Type B pancreatic cell (in vitro differentiated cells): ENCODE measurements around the gene TNRC6B. TPM values are rescaled to one million over a fixed set of nuclear protein-coding genes. Genes with fewer than 3 reads are reported as not detected.
A peak's percentile ranks its signal among the peaks of the same experiment; 100 is the strongest.

ENCODE experiments used
- DNase-seq: peaks from one replicate; pipeline ENCODE4 v3.0.0; 2021; ENCODE audit warnings: mixed read lengths; ENCODE audit not compliant: unreplicated experiment; ENCODE audit errors: extremely low spot score
- H3K27ac Mint-ChIP-seq: 2 replicates; pipeline ENCODE4 v1.8.0; 2021; ENCODE audit warnings: mild to moderate bottlenecking, mixed read lengths
- H3K27me3 Mint-ChIP-seq: 2 replicates; pipeline ENCODE4 v1.8.0; 2021; ENCODE audit warnings: mixed read lengths
- H3K36me3 Mint-ChIP-seq: 2 replicates; pipeline ENCODE4 v1.8.0; 2021; ENCODE audit warnings: mixed read lengths
- H3K4me1 Mint-ChIP-seq: one replicate; pipeline ENCODE4 v1.8.0; 2021; ENCODE audit warnings: mixed read lengths; ENCODE audit not compliant: unreplicated experiment
- H3K4me3 Mint-ChIP-seq: 2 replicates; pipeline ENCODE4 v1.8.0; 2021; ENCODE audit warnings: mild to moderate bottlenecking, mixed read lengths
- H3K9me3 Mint-ChIP-seq: 2 replicates; pipeline ENCODE4 v1.8.0; 2021; ENCODE audit warnings: mixed read lengths
- CTCF ChIP-seq: fragments of 200-600 bp; sonication (generic); conservative IDR thresholded peaks from 2 replicates; pipeline ENCODE4 v1.5.0; 2021; ENCODE audit warnings: antibody characterized with exemption, mild to moderate bottlenecking
- long read RNA-seq: library from polyadenylated mRNA; unstranded; transcript quantifications from one replicate; pipeline ENCODE4 v2.0.0, GENCODE V29; 2020
- total RNA-seq: library from RNA; stranded (reverse); gene quantifications from 2 replicates; pipeline ENCODE4 v1.2.1, GENCODE V29; 2021; ENCODE audit warnings: low replicate concordance

The TNRC6B gene
- total RNA-seq, result 48.3 and 50.7 TPM in 2 replicates
- long read RNA-seq, partial matches to known transcripts, result 15 of 39 reads
- long read RNA-seq, other reads (novel, unspliced or antisense), result 22 of 39 reads

- no peak for TF ChIP-seq CTCF
These were observed at the start of gene TNRC6B for GRCh38 chr22:40177738-40178416. TSS of gene TNRC6B (plus strand) at chr22:40177925. CDS start at chr22:40178136, 211 bp downstream.

GRCh38 chr22:40128989-40129388 is 48.7 kb upstream of the TNRC6B start:
- Mint-ChIP-seq H3K27me3 (no peaks in the 10 kb centered on the region), H3K4me3 (no peak overlapping the region), H3K27ac (no peak overlapping the region), H3K36me3 (no peaks in the 10 kb centered on the region), H3K9me3 (no peaks in the 10 kb centered on the region), H3K4me1 (no peaks in the 10 kb centered on the region)
- no peak for TF ChIP-seq CTCF
- no peak for DNase-seq

More at GRCh38 chr22:40177738-40178416, at the start of gene TNRC6B:
- peak within 1 kb of the TSS; percentile 95 for H3K27ac Mint-ChIP-seq
- H3K9me3 Mint-ChIP-seq, result no peaks in the 10 kb centered on the region
- peak within 1 kb of the TSS; percentile 97 for H3K4me3 Mint-ChIP-seq
- no peaks in the 10 kb centered on the region for H3K27me3 Mint-ChIP-seq
- no peaks in the 10 kb centered on the region for H3K36me3 Mint-ChIP-seq
- no peak for DNase-seq
- peaks cover 48% of the 10 kb centered on the region for H3K4me1 Mint-ChIP-seq

- Mint-ChIP-seq H3K4me3 (no peak overlapping the region), H3K4me1 (no peaks in the 10 kb centered on the region), H3K9me3 (no peaks in the 10 kb centered on the region), H3K27ac (no peak overlapping the region), H3K27me3 (no peaks in the 10 kb centered on the region), H3K36me3 (peaks cover 8% of the 10 kb centered on the region)
- no peak for TF ChIP-seq CTCF
- no peak for DNase-seq
These were observed 40.6 kb upstream of the TNRC6B start for GRCh38 chr22:40137132-40137531.

- no peak for TF ChIP-seq CTCF
- DNase-seq, result no peak
- H3K4me1 Mint-ChIP-seq, result no peaks in the 10 kb centered on the region
- no peak overlapping the region for H3K27ac Mint-ChIP-seq
- no peaks in the 10 kb centered on the region for H3K27me3 Mint-ChIP-seq
- peaks cover 8% of the 10 kb centered on the region for H3K36me3 Mint-ChIP-seq
- H3K9me3 Mint-ChIP-seq, result no peaks in the 10 kb centered on the region
- H3K4me3 Mint-ChIP-seq, result no peak overlapping the region
These were observed 38.9 kb upstream of the TNRC6B start for GRCh38 chr22:40138866-40139265.

GRCh38 chr22:40147388-40148176 is 30.1 kb upstream of the TNRC6B start:
- DNase-seq, result no peak
- Mint-ChIP-seq H3K36me3 (peaks cover 6% of the 10 kb centered on the region), H3K9me3 (no peaks in the 10 kb centered on the region), H3K27me3 (no peaks in the 10 kb centered on the region), H3K4me1 (no peaks in the 10 kb centered on the region), H3K4me3 (no peak overlapping the region), H3K27ac (no peak overlapping the region)
- TF ChIP-seq CTCF, result no peak
